Hepatocyte (in vitro differentiated cells): ENCODE measurements around the gene ARIH2.

Experiments used
- CTCF ChIP-seq: fragments of 200-600 bp; sonication (generic); IDR thresholded peaks from 2 replicates; pipeline ENCODE4 v1.5.1; 2016; ENCODE audit warnings: antibody characterized with exemption, mild to moderate bottlenecking; ENCODE audit not compliant: poor library complexity
- EZH2 ChIP-seq: fragments of 200-600 bp; sonication (generic); IDR thresholded peaks from 2 replicates; pipeline ENCODE4 v1.6.1; 2016; ENCODE audit warnings: antibody characterized with exemption, mild to moderate bottlenecking, borderline replicate concordance
- EZH2phosphoT487 ChIP-seq: fragments of 200-600 bp; sonication (generic); IDR thresholded peaks from one replicate; pipeline ENCODE4 v1.6.1; 2018; ENCODE audit warnings: antibody characterized with exemption, mild to moderate bottlenecking, low read depth, moderate library complexity; ENCODE audit not compliant: unreplicated experiment, severe bottlenecking

- no peak for TF ChIP-seq CTCF
- no peak for TF ChIP-seq EZH2phosphoT487
- no peak for TF ChIP-seq EZH2
Observed at GRCh38 chr3:48928679-48929078, 10.0 kb downstream of the ARIH2 start.
